Stimulated activated CD8-positive, alpha-beta memory T cell treated with anti-CD3 and anti-CD28 coated beads, Interleukin-2, amount 100 ng/mL, for 48 hours (primary cell): ENCODE data around the gene TBX18.

Source experiments
- DNase-seq, 2 donors: peaks; one replicate each; pipeline ENCODE4 v3.0.0-alpha.2; 2020; ENCODE audit warnings: low read depth in 2 of 2

The TBX18 gene

GRCh38 chr6:84764332-84765049, at the start of gene TBX18:
Gene TBX18, minus strand, starts transcription at chr6:84764598. Its CDS starts 417 bp downstream, at chr6:84764181.
- no peak for DNase-seq

GRCh38 chr6:84811351-84811750, 47.0 kb upstream of the TBX18 start:
- no peak for DNase-seq

- no peak for DNase-seq
Observed at GRCh38 chr6:84809455-84809854, 45.1 kb upstream of the TBX18 start.

- DNase-seq: no peak
Observed at GRCh38 chr6:84808491-84809061, 44.2 kb upstream of the TBX18 start.

- DNase-seq: no peak
Observed at GRCh38 chr6:84805145-84805544, 40.7 kb upstream of the TBX18 start.

GRCh38 chr6:84804720-84805119, 40.3 kb upstream of the TBX18 start:
- DNase-seq: no peak

- no peak for DNase-seq
Observed at GRCh38 chr6:84801250-84801649, 36.9 kb upstream of the TBX18 start.

GRCh38 chr6:84798257-84798656, 33.9 kb upstream of the TBX18 start:
- DNase-seq: no peak

GRCh38 chr6:84796343-84796742, 31.9 kb upstream of the TBX18 start:
- no peak for DNase-seq

- no peak for DNase-seq
Observed at GRCh38 chr6:84791927-84792326, 27.5 kb upstream of the TBX18 start.

- no peak for DNase-seq
Observed at GRCh38 chr6:84791233-84791632, 26.8 kb upstream of the TBX18 start.

GRCh38 chr6:84789170-84789569, 24.8 kb upstream of the TBX18 start:
- no peak for DNase-seq

- no peak for DNase-seq
Observed at GRCh38 chr6:84788689-84789088, 24.3 kb upstream of the TBX18 start.

GRCh38 chr6:84785671-84786070, 21.3 kb upstream of the TBX18 start:
- no peak for DNase-seq

- no peak for DNase-seq
Observed at GRCh38 chr6:84779917-84780316, 15.5 kb upstream of the TBX18 start.

GRCh38 chr6:84779380-84779779, 15.0 kb upstream of the TBX18 start:
- no peak for DNase-seq

- DNase-seq: no peak
Observed at GRCh38 chr6:84777888-84778287, 13.5 kb upstream of the TBX18 start.

- no peak for DNase-seq
Observed at GRCh38 chr6:84776392-84776791, 12.0 kb upstream of the TBX18 start.

GRCh38 chr6:84775751-84776150, 11.4 kb upstream of the TBX18 start:
- DNase-seq: no peak

GRCh38 chr6:84774985-84775284, 10.5 kb upstream of the TBX18 start:
- no peak for DNase-seq

GRCh38 chr6:84774157-84774984, 10.0 kb upstream of the TBX18 start:
- no peak for DNase-seq

GRCh38 chr6:84773431-84774156, 9.2 kb upstream of the TBX18 start:
- DNase-seq: no peak

- no peak for DNase-seq
Observed at GRCh38 chr6:84773133-84773430, 8.7 kb upstream of the TBX18 start.
